GOT3 (cell line): ENCODE data around the gene TSC22D4.

Source experiments
- DNase-seq: peaks from one replicate; lab custom pipeline; 2025; ENCODE audit warnings: mixed read lengths; lab: John Stamatoyannopoulos, UW

The TSC22D4 gene

GRCh38 chr7:100428967-100429636, 49.9 kb downstream of the TSC22D4 start:
- peak; percentile 97 for DNase-seq

DNA sequence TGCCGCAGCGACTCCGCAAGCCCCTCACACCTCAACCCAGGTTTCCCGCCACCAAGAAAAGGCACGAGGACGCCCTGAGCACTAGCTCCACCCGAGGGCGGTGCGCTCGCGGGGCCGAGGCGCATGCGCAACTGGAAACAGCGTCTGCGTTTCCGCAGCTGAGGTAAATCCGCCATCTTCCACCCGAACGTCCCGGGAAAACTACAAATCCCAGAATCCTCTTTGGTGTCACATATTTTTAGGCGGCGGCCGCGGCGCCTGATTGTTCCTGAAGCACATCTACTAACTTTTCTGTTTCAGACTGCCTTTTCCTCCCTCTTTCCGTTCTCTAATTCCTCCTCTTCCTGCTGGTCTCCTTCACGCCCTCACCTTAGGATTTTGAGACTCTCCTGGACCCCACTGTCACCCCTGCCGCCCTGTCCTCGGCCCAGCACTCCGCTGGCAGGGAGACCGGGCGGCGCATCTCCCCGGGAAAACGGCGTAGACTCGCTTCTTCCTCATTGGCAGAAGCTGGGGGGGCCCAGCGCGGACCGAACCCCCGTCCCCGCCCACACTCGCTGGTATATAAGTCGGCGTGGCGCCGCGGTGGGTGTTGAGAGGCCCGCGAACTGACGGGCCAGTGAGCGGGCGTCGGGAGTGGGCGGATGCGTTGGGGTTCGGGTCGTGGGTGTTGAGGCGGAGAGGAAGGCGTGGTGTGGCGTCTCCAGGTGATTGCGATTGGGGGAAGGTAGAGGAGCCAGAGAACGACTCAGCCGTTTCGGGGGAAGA, 50.6 kb downstream of the TSC22D4 start, which contains the start of gene ZCWPW1:
TSS of gene ZCWPW1 (minus strand) at position 505 of the 768 bp plus-strand sequence. CDS start 8,054 bp downstream, outside the sequence.
- peak; percentile 87 for DNase-seq

DNA sequence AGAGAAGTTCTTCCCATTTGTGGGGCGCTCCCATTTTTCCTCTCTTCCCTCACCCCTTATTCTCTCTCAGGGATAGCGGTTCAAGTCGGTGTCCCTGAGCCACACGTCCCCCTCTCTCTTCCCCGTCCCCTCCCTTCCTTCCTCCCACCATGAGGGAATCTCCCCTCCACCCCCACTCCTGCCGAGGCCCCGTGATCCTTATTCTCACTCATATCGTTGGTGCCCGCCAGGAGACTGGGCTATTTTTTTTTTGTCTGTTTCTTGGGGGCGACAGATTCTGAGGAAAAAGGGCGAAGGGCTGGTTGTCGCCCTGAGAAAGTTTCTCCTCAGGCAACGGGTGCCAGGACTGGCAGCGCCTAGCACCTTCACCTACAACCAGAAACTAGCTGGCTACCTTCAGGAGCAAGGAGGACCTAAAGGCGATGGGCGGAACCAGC, 51.2 kb downstream of the TSC22D4 start:
- DNase-seq, result no peak

- DNase-seq, result no peak
These were observed 52.5 kb downstream of the TSC22D4 start for GRCh38 chr7:100426516-100426915.

DNA sequence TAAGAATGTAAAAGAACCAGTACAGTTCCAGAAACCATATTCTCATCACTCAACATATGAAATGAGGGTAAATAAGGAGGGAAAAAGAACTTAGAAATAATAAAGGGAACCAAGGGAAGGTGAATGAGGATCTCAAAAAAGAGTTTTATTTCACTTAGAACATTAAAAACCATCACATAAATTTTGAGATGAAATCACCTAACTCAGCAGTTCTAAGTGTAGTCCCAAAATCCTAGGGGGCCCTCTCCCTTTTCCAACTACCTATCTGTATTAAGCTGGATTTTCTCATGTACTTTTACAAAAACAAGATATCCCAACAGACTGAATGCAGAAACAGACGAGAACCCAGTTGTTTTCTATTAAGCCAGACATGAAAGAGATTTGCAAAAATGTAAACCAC, 53.7 kb downstream of the TSC22D4 start:
- DNase-seq, result no peak

GRCh38 chr7:100423315-100423714, 55.7 kb downstream of the TSC22D4 start:
- no peak for DNase-seq

DNA sequence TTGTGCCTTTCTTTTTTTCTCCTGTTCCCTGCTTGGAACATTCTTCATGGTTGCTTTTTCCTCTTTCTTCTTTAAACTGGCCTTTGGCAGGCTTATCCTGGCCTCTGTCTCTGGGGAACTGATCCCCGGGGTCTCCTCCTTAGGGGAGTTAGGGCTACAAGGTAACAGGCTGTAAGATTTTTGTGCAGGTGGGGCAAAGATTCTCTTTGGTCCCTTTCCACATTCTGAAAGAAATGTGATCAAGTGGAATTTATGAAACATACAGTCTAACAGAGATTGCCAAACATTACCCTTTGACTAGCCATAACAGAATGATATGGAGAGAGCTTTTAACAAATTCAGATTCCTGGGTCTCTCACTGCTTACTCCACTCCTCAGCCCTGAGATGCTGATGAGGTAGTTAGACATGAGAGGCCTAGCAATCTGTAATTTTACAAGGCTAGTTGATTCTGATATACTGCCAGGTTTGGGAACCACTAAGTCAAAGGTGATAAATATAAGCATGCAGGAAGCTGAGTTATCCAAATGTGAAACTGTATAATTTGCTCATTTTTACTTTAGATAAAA, 59.3 kb downstream of the TSC22D4 start:
- DNase-seq, result no peak

DNA sequence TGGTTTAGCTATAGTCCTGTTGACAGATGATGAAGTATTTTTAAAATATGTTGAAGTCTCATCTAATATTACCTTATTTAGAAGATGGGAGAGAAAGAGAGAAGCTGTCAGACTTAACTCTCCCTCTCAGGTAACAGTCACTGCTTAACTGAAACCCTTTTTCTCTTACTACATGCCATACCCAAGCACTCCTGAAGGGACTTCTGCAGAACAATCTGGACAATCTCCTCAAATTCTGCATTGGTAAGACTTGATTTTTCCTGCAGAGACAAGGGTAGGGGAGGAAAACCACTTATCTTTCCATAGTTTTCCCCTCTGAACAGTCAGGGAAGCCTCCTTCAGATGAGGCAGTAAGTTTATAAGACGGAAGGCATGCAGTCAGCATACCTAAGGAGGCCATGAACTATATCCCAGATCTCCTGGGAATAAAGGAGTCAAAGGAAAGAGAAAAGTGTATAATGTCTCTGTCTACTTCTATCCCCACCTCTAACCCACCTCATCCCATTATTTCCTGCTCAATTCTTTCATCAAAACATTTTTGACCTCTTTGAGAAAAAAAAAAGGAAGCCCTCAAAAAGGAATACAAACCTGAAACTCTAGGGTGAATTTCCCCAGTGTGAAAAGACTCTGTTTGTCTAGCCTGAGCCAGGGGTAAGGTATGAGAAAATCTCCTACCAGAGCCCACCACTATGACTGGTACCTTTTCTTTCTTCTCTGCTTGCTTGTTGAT, 59.9 kb downstream of the TSC22D4 start:
- no peak for DNase-seq
